Ramos (cell line): ENCODE data around the gene MPC1.

ENCODE experiments used
- in situ Hi-C: fragments of 300-500 bp; cut with MboI; formaldehyde crosslinking; loops from one replicate; pipeline ENCODE4 v1.14.3; 2022; ENCODE audit warnings: low sequenced_read_pairs; ENCODE audit not compliant: unreplicated experiment

MPC1 gene

GRCh38 chr6:166382933-166383801 lies at the start of gene MPC1:
Gene MPC1, minus strand, starts transcription at chr6:166382940. Its CDS starts 64 bp downstream, at chr6:166382876.
- in situ Hi-C loops, result no loop called here

GRCh38 chr6:166430269-166430668 lies 47.5 kb upstream of the MPC1 start:
- in situ Hi-C loops, result no loop called here

- in situ Hi-C loops, result loop anchor here (25.0 kb wide), 1 partner anchor 537 kb away; no protein-coding TSS in a partner anchor
Measured at GRCh38 chr6:166424431-166424830, 41.7 kb upstream of the MPC1 start.

GRCh38 chr6:166423781-166424180 lies 41.0 kb upstream of the MPC1 start:
- in situ Hi-C loops, result loop anchor here (25.0 kb wide), 1 partner anchor 536 kb away; no protein-coding TSS in a partner anchor

GRCh38 chr6:166423051-166423745 lies 40.5 kb upstream of the MPC1 start:
- in situ Hi-C loops, result loop anchor here (25.0 kb wide), 1 partner anchor 536 kb away; no protein-coding TSS in a partner anchor

- in situ Hi-C loops, result loop anchor here (25.0 kb wide), 1 partner anchor 535 kb away; no protein-coding TSS in a partner anchor
Measured at GRCh38 chr6:166422201-166422940, 39.6 kb upstream of the MPC1 start.

GRCh38 chr6:166420351-166420750 lies 37.6 kb upstream of the MPC1 start:
- in situ Hi-C loops, result loop anchor here (25.0 kb wide), 1 partner anchor 533 kb away; no protein-coding TSS in a partner anchor

- in situ Hi-C loops, result loop anchor here (25.0 kb wide), 1 partner anchor 532 kb away; no protein-coding TSS in a partner anchor
Measured at GRCh38 chr6:166419717-166420116, 37.0 kb upstream of the MPC1 start.

- in situ Hi-C loops, result loop anchor here (25.0 kb wide), 1 partner anchor 532 kb away; no protein-coding TSS in a partner anchor
Measured at GRCh38 chr6:166419286-166419685, 36.5 kb upstream of the MPC1 start.

- in situ Hi-C loops, result loop anchor here (25.0 kb wide), 1 partner anchor 531 kb away; no protein-coding TSS in a partner anchor
Measured at GRCh38 chr6:166418691-166419143, 36.0 kb upstream of the MPC1 start.

GRCh38 chr6:166417285-166417691 lies 34.5 kb upstream of the MPC1 start:
- in situ Hi-C loops, result loop anchor here (25.0 kb wide), 1 partner anchor 530 kb away; no protein-coding TSS in a partner anchor

GRCh38 chr6:166415833-166416347 lies 33.1 kb upstream of the MPC1 start:
- in situ Hi-C loops, result loop anchor here (25.0 kb wide), 1 partner anchor 529 kb away; no protein-coding TSS in a partner anchor

GRCh38 chr6:166415306-166415705 lies 32.6 kb upstream of the MPC1 start:
- in situ Hi-C loops, result loop anchor here (25.0 kb wide), 1 partner anchor 528 kb away; no protein-coding TSS in a partner anchor

- in situ Hi-C loops, result loop anchor here (25.0 kb wide), 1 partner anchor 526 kb away; no protein-coding TSS in a partner anchor
Measured at GRCh38 chr6:166413491-166413951, 30.8 kb upstream of the MPC1 start.

GRCh38 chr6:166412911-166413384 lies 30.2 kb upstream of the MPC1 start:
- in situ Hi-C loops, result loop anchor here (25.0 kb wide), 1 partner anchor 526 kb away; no protein-coding TSS in a partner anchor

- in situ Hi-C loops, result loop anchor here (25.0 kb wide), 1 partner anchor 525 kb away; no protein-coding TSS in a partner anchor
Measured at GRCh38 chr6:166412156-166412910, 29.6 kb upstream of the MPC1 start.

GRCh38 chr6:166411721-166412151 lies 29.0 kb upstream of the MPC1 start:
- in situ Hi-C loops, result loop anchor here (25.0 kb wide), 1 partner anchor 524 kb away; no protein-coding TSS in a partner anchor

- in situ Hi-C loops, result loop anchor here (25.0 kb wide), 1 partner anchor 524 kb away; no protein-coding TSS in a partner anchor
Measured at GRCh38 chr6:166411271-166411670, 28.5 kb upstream of the MPC1 start.
